ENCODE measurements around the gene BCL2L2. TPM values are rescaled to one million over a fixed set of nuclear protein-coding genes. Genes with fewer than 3 reads are reported as not detected.

The BCL2L2 gene
- total RNA-seq, 4 donors from 2014 or later, result 41.5 to 72.2 (median 68.3) TPM

GRCh38 chr14:23286902-23287479 is 19.6 kb upstream of the BCL2L2 start:
- DNase-seq (ENCODE audit: low spot score in 2 of 2), result no peak
- 51 to 52% methylated on average over 6 of the region's 6 CpGs for WGBS, 2 donors
- intact Hi-C loops (cut with DNase I; ENCODE audit: low total_unique reads), result no loop called here
- no peak overlapping the region for H3K4me3 ChIP-seq (ENCODE audit: low read depth, poor library complexity, severe bottlenecking)
- TF ChIP-seq POLR2A (IDR thresholded peaks at IDR 0.05) (no peak), CTCF (IDR thresholded peaks at IDR 0.05) (no peak)

GRCh38 chr14:23294734-23295561 is 11.7 kb upstream of the BCL2L2 start:
- TF ChIP-seq POLR2A (IDR thresholded peaks at IDR 0.05) (no peak), CTCF (IDR thresholded peaks at IDR 0.05) (peak in 1 of 3 donors; percentile 83)
- intact Hi-C loops (cut with DNase I; ENCODE audit: low total_unique reads), result no loop called here
- DNase-seq (ENCODE audit: low spot score in 2 of 2), result no peak
- 28 to 32% methylated on average over 24 of the region's 24 CpGs for WGBS, 2 donors
- H3K4me3 ChIP-seq (ENCODE audit: low read depth, poor library complexity, severe bottlenecking), result no peak overlapping the region

- intact Hi-C loops (cut with DNase I; ENCODE audit: low total_unique reads), result no loop called here
- H3K4me3 ChIP-seq (ENCODE audit: low read depth, poor library complexity, severe bottlenecking), result no peak overlapping the region
- no peak for TF ChIP-seq CTCF (IDR thresholded peaks at IDR 0.05)
- TF ChIP-seq POLR2A (IDR thresholded peaks at IDR 0.05), result no peak
- WGBS, 2 donors, result 90% methylated on average over 7 of the region's 7 CpGs
- no peak for DNase-seq (ENCODE audit: low spot score in 2 of 2)
Measured at GRCh38 chr14:23296012-23296777, 10.4 kb upstream of the BCL2L2 start.

GRCh38 chr14:23297096-23297495 is 9.5 kb upstream of the BCL2L2 start:
- DNase-seq (ENCODE audit: low spot score in 2 of 2), result no peak
- H3K4me3 ChIP-seq (ENCODE audit: low read depth, poor library complexity, severe bottlenecking), result no peak overlapping the region
- WGBS, 2 donors, result 85 to 92% methylated on average over 7 of the region's 7 CpGs
- TF ChIP-seq POLR2A (IDR thresholded peaks at IDR 0.05) (no peak), CTCF (IDR thresholded peaks at IDR 0.05) (no peak)
- intact Hi-C loops (cut with DNase I; ENCODE audit: low total_unique reads), result no loop called here

GRCh38 chr14:23297611-23298277 is 8.9 kb upstream of the BCL2L2 start:
- TF ChIP-seq POLR2A (IDR thresholded peaks at IDR 0.05) (no peak), CTCF (IDR thresholded peaks at IDR 0.05) (no peak)
- intact Hi-C loops (cut with DNase I; ENCODE audit: low total_unique reads), result no loop called here
- DNase-seq (ENCODE audit: low spot score in 2 of 2), result no peak
- no peak overlapping the region for H3K4me3 ChIP-seq (ENCODE audit: low read depth, poor library complexity, severe bottlenecking)
- WGBS, 2 donors, result 84 to 86% methylated on average over 7 of the region's 7 CpGs
